T-helper 1 cell (primary cell): ENCODE results near the gene IGFBP1.
A peak's percentile ranks its signal among the peaks of the same experiment; 100 is the strongest.

Experiments used
- DNase-seq, 5 donors: peaks; one replicate each; pipeline ENCODE4 v3.0.0-alpha.2; 2012 to 2020

IGFBP1 gene

DNA sequence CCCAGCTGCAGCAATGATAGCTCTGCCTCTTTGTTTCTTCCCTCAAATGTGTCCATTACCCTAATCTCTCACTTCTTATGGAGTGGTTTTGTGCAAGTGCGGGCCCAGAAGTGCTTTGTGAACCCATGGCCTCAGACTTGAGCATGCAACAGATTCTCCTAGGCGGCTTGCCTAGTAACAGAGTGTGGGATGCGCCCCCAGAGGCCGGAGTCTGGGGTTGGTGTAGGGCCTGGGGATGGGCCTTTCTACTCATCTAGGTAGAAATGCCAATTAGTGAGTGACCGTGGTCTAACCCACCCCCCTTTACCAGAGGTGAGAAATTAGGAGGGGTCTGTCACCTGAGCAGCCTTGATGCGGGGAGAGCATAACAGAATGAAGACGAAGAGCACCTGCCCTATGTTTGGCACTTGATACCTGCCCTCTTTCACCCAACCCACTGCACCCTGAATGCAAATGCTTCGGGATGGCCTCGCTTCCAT lies 7.0 kb upstream of the IGFBP1 start:
- DNase-seq: no peak

DNA sequence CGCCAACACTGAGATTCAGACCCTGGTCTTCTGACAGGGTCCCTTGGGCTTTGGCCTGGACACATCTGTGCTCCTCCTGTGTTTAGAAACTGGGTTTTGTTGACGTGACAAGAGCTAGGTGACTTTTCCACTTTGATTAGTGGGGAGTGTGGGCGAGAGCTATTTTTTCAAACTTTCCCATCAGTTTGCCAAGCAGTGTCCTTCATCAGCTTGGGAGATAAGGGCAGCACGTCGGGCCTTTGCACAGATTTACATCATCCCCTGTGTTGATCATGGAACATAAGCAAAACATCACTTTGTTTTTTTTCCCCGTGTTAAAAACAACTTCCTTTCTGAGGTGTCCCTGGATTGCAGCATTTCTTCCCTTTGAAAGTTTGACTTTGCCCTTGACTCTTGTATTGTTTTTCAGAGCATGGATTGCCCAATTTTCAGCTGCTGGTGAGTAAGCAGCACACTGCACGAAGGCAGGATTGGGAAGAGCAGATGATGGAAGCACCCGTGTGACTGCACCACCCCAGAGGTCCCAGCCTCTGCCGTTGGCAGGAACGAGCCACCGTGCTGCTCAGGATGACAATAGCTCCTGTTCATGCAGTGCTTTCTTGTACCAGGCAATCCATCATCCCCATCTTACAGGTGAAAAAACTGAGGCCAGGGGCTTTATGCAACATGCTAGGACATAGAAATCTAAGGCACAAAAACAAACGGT lies 6.4 kb upstream of the IGFBP1 start:
- no peak for DNase-seq

- no peak for DNase-seq
Measured at GRCh38 chr7:45882465-45882810, 5.8 kb upstream of the IGFBP1 start.

DNA sequence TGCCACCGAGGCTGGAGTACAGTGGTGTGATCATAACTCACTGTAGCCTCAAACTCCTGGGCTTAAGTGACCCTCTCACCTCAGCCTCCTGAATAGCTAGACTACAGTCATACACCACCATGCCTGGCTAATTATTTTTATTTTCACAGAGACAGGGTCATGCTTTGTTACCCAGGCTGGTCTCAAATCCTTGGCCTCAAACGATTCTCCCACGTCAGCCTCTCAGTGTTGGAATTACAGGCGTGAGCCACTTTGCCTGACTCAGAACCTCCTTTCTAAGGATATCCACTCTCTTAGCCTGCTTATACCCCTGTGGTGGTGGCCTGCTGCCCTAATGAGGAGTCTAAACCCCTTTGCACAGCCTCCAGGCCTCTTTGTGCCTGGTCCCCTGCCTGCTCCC lies 4.2 kb upstream of the IGFBP1 start:
- no peak for DNase-seq

DNA sequence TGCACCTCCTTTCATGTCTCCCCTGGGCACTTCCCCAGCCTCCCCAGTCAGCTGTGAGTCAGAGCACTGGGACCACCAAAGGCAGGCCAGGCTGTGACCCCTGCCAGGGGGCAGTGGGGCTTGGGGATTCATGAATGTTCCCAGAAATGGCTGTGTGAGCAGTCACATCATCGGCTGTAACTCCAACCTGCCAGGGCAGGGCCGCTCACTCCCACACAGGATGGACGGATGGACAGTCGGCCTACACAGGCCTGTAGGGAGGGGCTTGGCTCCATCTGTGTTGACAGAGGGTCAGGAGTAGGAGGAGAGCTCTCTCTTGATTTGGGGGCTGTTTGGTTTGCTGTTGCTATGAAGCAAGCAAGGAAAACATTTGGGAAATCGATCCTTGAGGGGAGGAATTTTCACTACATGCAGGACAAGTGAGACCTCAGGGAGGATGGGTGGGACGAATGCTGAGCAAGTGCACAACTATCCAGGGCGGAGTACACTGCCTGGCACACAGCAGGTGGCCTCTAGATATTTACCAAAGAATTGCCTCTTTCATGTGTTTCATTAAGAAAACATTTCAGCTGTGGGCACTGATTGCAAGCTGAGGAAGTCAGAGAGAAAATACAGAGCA lies 2.9 kb upstream of the IGFBP1 start:
- DNase-seq: no peak

- DNase-seq: no peak
Measured at GRCh38 chr7:45886931-45887667, 1.2 kb upstream of the IGFBP1 start.

GRCh38 chr7:45888993-45889366 lies 692 bp downstream of the IGFBP1 start:
- no peak for DNase-seq

- DNase-seq: no peak
Measured at GRCh38 chr7:45889367-45890067, 1.2 kb downstream of the IGFBP1 start.

DNA sequence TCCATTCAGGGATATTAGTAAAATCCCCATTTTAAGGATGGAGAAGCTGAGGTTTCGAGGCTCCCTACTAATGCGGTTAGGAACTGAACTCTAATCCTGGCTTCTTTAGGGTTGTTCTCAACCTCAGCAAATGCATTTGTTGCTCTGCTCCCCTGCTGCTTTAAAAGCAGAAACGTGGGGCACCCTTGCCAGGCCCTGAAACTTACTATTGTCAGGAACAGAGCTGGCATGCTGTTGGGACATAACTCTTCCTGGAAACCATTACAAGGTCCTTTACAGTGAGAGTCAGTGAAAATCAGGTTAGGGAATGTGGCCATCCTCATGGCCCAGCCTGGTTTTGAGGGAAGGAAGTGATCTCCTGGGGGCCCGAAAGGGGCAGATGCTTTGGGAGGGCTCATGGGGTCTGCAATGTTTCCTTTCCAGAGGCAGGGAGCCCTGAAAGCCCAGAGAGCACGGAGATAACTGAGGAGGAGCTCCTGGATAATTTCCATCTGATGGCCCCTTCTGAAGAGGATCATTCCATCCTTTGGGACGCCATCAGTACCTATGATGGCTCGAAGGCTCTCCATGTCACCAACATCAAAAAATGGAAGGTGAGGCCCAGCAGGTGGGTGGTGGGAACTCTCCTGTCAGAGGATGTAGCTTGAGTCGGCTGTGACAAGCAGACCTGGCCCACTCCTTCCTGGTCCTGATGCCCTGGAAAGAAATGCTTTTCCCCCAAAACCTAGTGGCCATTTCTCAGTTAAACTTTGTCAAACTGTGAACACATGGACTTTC lies 2.0 kb downstream of the IGFBP1 start:
- no peak for DNase-seq

- peak in 1 of 5 donors; percentile 4 for DNase-seq
Measured at GRCh38 chr7:45890902-45891461, 2.7 kb downstream of the IGFBP1 start.

DNA sequence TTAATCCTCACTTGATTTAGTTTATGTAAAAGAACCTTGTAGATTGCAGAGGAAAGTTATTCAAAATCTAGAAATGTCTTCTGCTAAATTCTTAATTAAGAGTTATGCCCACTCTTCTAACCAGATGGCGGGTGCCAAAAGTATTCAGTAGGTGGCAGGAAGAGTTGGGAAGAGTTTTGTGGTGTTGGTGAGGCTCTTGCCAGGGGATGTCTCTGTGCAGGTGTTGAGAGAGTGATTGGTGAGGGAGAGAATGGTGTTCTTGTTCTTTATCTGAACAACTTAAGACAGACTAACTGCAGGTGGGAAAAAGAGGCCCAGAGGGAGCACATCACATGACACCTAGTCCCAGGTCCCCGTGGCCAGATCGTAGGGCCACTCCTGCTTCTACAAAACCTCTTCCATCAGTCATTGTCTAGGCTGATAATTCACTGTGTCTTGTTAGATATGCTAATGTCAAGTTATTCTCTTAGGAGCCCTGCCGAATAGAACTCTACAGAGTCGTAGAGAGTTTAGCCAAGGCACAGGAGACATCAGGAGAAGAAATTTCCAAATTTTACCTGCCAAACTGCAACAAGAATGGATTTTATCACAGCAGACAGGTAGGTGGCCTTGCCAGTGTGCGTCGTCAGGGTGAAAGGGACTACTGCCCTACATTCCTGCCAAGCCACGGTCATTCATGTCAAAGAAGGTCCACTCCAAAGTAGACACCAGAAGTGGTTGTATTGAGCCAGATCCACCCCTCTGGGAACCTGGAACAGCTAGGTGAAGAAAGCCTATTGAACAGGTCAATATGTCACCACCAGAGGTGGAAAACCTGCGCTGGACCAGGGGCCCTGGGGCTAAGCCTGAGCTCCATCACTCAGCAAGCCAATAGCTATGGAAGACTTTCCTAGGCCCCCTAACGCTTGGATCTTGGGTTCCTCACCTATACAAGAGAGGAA lies 3.4 kb downstream of the IGFBP1 start:
- no peak for DNase-seq

- no peak for DNase-seq
Measured at GRCh38 chr7:45892407-45893035, 4.2 kb downstream of the IGFBP1 start.

GRCh38 chr7:45893374-45893995 lies 5.2 kb downstream of the IGFBP1 start:
- no peak for DNase-seq

- DNase-seq: no peak
Measured at GRCh38 chr7:45893996-45894664, 5.8 kb downstream of the IGFBP1 start.

- DNase-seq: no peak
Measured at GRCh38 chr7:45894665-45895062, 6.4 kb downstream of the IGFBP1 start.

DNA sequence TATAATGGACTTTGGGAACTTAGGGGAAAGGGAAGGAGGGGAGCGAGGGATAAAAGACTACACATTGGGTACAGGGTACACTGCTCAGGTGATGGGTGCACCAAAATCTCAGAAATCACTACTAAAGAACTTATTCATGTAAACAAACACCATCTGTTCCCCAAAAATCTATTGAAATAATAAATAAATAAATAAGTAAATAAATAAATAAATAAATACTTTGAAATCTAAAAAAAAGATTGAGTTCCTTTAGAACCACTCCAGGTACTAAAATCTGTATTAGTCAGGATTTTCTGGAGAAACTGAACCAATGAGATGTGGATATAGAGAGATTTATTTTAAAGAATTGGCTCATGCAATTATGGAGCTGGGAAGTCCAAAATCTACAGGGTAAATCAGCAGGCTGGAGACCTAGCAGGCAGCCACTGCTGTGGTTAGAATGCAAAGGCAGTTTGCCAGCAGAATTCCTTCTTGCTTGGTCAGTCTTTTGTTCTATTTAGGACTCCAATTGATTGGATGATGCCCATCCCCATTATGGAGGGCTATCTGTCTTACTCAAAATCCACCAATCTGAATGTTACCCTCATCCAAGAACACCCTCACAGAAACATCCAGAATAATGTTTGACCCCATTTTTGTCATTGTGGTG lies 8.9 kb downstream of the IGFBP1 start:
- DNase-seq: no peak

- no peak for DNase-seq
Measured at GRCh38 chr7:45898222-45898621, 9.9 kb downstream of the IGFBP1 start.

DNA sequence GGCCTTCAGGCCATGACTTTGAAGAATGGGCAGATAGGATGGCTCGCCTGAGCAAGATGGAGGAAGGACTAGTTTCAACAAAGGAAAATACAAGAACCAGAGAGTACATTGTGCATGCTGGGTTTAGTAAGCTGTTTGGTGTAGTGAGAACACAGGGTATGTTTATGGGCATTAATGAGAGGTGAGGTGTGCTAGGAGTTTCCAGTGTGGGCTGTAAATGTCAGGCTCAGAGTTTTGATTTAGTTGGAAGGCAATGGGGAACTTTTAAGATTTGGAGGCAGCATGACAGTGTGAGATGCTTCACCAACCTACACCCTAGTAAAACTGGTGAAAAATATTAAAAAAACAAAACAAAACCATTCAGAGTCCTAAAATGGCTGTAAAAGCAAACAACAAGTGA lies 13.3 kb downstream of the IGFBP1 start:
- no peak for DNase-seq

- no peak for DNase-seq
Measured at GRCh38 chr7:45902820-45903219, 14.5 kb downstream of the IGFBP1 start.
